GM18526 (cell line): ENCODE data around the gene OLFML2B.

ENCODE experiments used
- POLR2A ChIP-seq: IDR thresholded peaks from 3 replicates; pipeline ENCODE4 v1.6.1; 2011; ENCODE audit not compliant: insufficient read length; ENCODE audit errors: extremely low read depth

The OLFML2B gene

GRCh38 chr1:161993576-161993975, 30.1 kb downstream of the OLFML2B start:
- no peak for TF ChIP-seq POLR2A

DNA sequence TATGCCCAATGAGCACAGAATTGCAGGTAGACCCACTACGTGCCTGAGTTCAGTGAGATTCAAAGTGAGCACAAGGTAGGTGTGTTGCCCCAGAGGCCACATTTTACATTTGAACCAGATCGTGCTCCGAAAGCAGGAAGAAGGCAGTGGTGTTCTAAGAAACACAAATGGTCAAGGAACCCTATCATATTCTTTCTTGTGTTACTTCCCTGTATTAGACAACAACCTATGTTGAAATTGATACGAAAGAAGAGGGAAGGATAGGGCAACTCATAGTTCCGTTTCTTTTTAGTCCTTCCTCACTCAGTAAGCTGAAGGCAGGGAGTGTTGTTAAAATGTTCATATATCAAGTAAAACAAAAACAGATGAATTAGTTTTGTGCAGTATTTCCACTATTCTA, 33.9 kb downstream of the OLFML2B start:
- TF ChIP-seq POLR2A: no peak

DNA sequence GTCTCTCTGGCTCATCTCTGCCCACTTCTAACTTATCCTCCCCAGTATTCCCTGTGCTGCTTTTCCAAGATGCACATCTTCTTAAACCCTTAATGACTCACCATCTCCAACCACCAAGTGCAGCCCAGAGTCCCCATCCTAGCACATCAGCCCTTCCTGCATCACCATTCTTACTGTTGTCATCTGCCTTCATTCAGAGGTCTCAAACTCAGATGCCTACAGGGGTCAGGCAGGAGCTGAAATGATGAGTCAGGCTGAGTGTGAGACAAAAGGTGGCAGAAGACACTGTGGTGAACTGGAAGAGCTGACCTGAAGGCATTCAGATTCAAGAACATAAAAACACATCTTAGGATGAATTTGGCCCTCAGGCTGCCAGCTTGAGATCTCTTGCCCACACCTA, 34.6 kb downstream of the OLFML2B start:
- no peak for TF ChIP-seq POLR2A

GRCh38 chr1:161988413-161988812, 35.3 kb downstream of the OLFML2B start:
- TF ChIP-seq POLR2A: no peak

- TF ChIP-seq POLR2A: no peak
Measured at GRCh38 chr1:161987872-161988271, 35.8 kb downstream of the OLFML2B start.

GRCh38 chr1:161987303-161987702, 36.4 kb downstream of the OLFML2B start:
- TF ChIP-seq POLR2A: no peak

- TF ChIP-seq POLR2A: no peak
Measured at GRCh38 chr1:161986328-161986727, 37.3 kb downstream of the OLFML2B start.

- TF ChIP-seq POLR2A: no peak
Measured at GRCh38 chr1:161985301-161985822, 38.3 kb downstream of the OLFML2B start.

DNA sequence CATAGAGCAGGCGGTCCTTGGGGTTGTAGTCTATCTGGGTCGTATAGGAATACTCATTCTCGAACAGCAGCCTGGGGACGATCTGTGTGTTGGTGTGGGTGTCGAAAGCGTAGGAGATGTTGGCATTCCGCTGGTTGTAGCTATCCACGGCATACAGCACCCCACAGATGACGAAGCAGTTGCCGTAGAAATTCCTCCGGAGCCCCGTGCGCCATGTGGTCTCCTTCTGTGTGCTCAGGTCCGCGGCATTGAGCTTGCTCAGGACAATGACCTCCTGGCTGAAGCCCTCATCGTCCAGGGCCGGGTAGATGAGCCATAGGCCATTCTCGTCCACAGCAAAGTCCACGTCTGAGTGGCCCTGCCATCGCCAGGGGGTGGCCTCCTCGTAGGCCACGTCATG, 39.9 kb downstream of the OLFML2B start:
- TF ChIP-seq POLR2A: no peak

DNA sequence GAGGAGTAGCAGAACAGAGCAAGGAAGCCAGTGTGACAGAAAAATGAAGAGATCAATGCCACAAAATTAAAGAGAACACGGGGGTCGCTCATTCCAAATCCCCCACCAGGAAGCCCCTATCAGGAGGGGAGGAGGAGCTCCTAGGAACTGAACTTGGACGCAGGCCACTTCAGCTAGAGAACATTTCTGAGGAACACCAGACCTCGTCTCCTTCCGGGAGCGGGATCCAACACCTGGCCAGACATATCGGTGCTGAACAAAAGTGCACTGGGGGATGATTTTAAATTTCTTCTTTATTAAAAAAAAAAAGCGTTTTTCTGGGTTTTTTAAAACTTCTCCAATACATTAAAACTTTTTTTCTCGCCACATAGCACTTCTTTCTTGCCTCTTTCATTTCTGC, 40.8 kb downstream of the OLFML2B start:
- TF ChIP-seq POLR2A: no peak

GRCh38 chr1:161982507-161982895, 41.2 kb downstream of the OLFML2B start:
- TF ChIP-seq POLR2A: no peak

DNA sequence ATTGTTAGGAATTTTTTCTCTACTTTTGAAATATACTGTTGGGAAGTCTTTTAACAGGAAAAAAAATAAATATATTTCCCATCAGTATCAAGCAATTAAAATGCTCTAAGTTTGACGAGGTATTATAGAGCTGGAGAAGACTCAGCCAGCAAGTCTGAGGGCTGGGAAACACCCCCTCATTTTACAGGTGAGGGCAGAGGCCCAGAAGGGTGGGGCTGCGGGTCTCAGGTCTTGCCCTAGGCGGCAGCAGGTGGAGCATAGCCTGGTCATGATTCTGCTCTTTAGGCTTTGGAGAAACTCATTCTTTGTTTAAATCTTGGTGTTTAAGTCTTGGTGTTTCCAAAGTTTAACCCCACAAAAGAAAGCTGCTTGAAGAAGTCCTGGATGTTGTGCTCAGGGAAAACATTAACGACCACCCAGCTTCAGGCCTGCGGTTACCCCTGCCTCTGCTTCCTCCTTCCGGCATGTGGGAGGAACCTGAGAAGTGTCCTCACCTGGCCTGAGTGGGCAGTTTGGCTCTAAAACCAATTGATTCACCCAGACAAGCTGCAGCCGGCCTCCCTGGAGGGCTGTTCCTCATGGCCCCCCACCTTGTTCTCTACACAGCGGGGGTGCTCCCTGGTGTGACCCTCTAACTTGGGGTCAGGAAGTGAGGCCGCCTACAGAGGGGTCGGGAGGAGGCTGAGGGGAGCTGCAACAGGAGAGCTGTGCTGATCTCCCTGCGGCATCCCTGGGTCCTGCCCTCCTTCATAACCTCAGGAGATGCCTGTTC, 41.7 kb downstream of the OLFML2B start:
- no peak for TF ChIP-seq POLR2A

GRCh38 chr1:161981126-161981525, 42.5 kb downstream of the OLFML2B start:
- TF ChIP-seq POLR2A: no peak

GRCh38 chr1:161978011-161978790, 45.5 kb downstream of the OLFML2B start:
- TF ChIP-seq POLR2A: no peak

DNA sequence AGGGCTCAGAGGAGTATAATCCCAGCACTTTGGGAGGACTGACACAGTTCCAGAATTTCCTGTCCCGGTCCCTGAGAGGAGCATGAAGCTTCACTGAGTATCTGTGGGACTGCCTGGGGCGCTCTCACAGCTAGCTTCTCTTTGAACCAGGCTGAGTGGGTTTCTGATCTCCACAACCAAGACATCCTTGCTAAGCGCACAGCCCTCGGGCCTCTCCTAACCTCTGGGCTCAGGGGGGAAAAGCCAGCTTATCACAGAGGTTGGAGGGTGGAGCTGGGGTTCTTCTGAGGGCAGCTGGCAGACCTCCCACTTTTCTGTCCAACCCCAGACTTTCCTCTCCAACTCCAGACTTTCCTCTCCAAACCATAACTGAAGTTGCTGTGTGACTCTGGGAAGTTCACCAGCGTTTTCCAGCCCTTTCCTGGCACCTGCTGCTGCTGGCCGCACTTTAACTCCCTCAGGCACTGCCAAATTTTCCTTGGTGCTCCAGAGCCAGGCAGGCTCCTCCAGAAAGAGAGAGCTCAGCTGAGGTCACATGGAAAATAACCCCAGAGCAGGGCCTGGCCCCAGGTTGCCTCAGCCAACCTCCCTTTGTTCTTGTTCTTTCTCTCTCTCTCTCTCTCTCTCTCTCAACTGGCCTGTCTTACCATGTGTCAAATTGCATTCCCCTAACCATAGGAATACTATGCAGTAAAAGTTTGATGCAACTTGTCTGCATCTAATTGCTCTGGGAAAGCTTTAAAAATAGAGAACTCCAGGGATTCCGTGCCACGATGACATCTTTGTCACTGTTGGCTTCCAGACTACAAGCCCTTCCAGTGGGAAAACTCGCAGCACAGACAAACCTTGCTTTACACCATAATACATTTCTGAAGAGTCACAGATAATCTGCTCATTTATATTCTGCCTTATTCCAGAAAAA, 49.5 kb downstream of the OLFML2B start:
- TF ChIP-seq POLR2A: no peak
